HFF-Myc (cell line): ENCODE results near the gene FMO5.

Experiments used
- DNase-seq: peaks from one replicate; pipeline ENCODE4 v3.0.0-alpha.2; 2011; ENCODE audit warnings: low read depth; ENCODE audit errors: extremely low read depth
- H3K4me3 ChIP-seq: replicated peaks from 2 replicates; pipeline ENCODE4 v1.5.1; 2011; ENCODE audit warnings: low read depth, mild to moderate bottlenecking, control low read depth, low read length
- CTCF ChIP-seq: IDR thresholded peaks from 2 replicates; pipeline ENCODE4 v1.5.1; 2012; ENCODE audit warnings: mild to moderate bottlenecking, low read depth, low read length, control low read depth; ENCODE audit errors: missing control alignments

Gene FMO5

DNA sequence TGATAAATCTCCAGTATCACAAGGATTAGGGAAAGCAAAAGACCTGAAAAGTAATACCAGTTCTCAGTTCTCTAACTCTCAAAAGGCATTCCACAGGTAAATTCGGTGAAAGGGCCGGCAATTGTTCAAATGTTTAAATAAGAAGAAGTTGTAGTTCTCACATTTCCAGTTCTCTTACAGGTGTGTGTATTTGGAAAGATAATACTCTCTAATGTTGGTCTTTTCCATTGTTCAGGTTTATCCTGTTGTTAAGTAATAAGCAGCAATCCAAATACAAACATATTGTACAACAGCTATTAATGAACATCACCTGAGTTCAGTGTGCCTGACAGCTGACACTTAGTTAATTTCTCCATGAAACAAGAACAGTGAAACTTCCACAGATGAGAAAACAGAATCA is 39.7 kb downstream of the FMO5 start:
- DNase-seq: no peak
- TF ChIP-seq CTCF: no peak
- no peak overlapping the region for H3K4me3 ChIP-seq

DNA sequence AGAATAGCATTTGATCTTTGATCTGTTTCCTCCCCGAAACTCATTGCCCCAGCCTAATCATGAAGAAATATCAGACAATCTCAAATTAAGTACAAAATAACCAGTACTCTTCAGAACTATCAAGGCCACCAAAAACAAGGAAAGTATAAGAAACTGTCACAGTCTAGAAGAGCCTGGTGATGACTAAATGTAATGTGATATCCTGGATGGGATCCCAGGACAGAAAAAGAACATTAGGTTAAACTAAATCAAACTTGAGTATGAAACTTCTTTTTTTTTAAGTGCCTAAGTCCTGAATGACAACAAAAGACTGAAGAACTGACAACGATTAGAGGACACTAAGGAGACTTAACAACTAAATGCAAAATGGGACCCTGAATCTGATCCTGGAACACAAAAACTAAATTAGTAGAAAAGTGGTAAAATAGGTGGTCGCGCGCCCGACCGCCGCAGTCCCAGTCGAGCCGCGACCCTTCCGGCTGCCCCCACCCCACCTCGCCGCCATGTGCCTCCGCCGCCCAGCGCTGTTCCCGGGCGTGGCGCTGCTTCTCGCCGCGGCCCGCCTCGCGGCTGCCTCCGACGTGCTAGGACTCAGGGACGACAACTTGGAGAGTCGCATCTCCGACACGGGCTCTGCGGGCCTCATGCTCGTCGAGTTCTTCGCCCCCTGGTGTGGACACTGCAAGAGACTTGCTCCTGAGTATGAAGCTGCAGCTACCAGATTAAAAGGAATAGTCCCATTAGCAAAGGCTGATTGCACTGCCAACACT is 47.3 kb downstream of the FMO5 start:
- no peak for DNase-seq
- TF ChIP-seq CTCF: no peak
- no peak overlapping the region for H3K4me3 ChIP-seq

- peak within 1 kb of the TSS; percentile 80 for H3K4me3 ChIP-seq
- peak; percentile 85 for DNase-seq
- peak; percentile 67 for TF ChIP-seq CTCF
Observed at GRCh38 chr1:147172168-147173016, 52.7 kb downstream of the FMO5 start, which contains the start of gene PRKAB2. Gene PRKAB2, minus strand, starts transcription at chr1:147172470. Its CDS starts 326 bp downstream, at chr1:147172144.

DNA sequence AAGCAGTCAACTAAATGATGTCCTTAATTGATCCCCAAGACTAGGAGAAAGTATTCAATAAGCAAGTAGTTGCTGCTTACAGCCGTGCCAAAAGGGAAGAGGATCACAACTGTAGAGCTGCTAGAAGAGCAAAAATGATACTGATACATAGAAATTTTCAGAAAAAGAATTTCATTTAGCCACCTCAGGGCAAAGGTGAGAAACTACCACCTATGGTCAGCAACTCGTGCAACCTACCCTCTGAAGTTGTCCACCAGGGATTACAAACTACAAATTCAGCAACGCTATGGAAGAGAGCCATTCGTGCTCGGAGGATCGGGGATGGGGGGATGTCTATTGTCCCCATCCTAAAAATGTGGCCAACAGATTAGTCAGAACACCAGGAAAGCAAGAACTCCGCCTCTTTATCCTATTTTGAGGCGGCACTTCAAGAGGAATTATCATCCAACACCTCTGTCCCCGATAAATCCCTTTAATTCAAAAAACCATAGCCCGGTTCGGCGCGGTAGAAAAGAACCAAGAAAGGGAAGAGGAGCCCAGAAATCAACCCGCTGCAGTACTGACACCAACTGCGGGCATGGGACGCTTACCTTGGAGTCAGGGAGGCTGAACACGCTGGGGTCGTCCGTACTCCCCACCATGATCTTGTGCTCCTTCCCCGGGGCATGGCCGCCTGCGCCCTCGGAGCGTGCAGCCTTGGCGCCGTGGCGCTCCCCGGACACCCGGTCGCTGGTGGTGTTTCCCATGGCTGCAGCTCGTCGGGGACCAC is 53.6 kb downstream of the FMO5 start:
- peak overlapping the region; percentile 80 for H3K4me3 ChIP-seq
- DNase-seq: no peak
- TF ChIP-seq CTCF: no peak

- TF ChIP-seq CTCF: no peak
- peak overlapping the region; percentile 80 for H3K4me3 ChIP-seq
- DNase-seq: no peak
Observed at GRCh38 chr1:147169840-147170674, 55.1 kb downstream of the FMO5 start.

DNA sequence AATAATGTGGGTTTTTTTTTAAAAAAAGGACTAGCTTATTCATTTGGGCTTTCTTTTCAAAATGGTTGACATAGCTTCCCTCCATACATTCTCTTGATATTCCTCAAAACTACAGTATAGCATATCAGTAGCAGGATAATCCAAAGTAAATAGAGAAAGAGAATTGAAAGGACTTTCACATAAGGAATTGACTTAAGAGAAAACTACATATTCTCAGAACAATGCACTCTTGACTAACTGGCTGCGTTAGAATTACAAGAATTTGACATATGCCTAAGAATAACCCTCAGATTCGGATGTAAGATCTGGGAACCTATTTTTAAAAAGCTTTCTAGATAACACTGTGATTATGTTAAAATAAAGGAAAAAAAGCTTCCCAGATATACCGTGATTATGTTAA is 56.0 kb downstream of the FMO5 start:
- TF ChIP-seq CTCF: no peak
- no peak for DNase-seq
- H3K4me3 ChIP-seq: no peak overlapping the region
